NCI-H2171 (cell line): ENCODE results near the gene NTSR2.

ENCODE experiments used
- DNase-seq: peaks from one replicate; lab custom pipeline; 2025; lab: John Stamatoyannopoulos, UW

The NTSR2 gene

DNA sequence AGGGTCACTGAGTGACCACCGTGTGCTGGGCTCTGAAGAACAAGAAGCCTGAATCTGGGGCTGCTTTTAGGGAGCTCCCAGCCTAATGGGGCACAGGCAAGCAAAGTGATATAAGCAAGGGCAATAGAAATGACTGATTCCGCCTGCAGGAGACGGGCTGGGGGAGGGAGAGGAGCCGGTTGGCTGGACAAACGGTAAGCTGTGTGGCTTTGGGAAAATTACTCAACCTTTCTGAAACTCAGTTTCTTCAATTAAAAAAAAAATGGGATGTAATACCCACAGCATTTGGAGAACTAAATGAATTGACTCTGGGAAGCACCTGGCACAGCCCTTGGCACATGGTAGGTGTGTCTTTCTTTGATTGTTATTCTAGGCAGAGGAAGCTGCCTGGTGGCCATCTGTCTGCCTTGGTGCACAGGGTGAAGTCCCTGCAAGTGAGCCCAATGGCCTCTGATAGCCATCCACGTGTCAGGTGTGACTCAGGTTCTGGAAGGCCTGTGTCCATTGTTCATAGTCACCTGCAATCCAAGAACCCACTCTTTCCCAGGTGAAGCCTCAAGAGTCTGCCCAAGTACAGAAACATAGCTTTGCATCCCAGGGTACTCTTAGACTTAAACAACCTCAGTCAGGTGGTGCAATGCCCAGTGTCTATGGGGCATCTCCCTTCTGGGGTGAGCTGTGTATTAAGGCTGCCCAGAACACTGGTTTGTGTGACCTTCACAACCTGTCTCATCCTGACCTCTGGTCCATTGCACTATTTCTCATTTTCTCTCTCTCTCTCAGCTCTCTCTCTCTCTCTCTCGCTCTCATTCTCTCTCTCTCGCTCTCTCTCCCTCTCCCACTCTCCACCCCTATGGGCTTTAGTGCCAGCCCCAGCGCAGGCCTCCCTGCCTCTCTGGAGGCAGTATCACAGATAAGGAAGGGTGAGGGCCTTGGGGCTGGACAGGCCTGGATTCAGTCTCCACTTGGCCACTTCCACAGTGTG, 30.0 kb upstream of the NTSR2 start:
- DNase-seq = no peak

DNA sequence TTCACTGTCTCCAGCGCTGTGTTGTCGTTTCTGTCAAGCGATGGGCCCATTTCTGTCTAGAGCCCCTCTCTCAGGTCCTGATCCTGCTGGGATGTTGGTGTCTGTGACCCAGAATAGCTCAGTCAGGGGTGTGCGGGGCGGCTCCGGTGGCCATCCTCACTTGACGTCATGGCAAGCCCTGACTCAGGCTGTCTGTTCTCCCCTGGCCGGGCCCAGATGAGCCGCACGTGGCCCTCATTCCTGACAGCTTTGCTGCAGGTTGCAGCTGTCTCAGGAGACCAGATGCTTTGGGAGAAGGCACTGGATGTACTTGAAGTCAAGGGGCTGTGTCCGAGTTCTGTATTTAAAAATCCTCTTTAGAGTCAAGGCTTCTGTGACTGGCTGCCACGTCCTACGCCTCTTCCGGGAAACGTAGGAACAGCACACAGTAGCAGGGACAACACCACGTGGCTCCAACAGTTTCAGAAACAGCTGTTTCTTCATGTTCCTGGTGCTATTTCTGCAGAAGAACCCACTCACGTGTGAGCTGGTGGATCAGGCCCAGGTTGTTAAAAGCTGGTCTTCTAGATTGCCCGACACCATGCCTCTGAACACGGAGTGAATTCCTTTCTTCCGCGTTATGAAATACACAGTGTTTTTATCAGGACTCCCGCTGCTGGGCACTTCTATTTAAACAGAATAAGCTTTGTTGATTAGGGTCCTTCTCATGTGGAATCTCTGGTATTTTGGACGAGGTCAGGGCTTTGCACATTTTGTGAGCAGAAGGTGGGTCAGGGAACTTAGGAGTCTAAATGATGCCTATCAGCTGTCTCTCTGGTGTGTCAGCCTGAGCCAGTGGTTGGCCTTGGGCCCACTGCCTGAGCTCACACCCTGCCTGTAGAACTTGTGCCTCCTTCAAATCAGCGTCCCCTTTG, 28.3 kb upstream of the NTSR2 start:
- no peak for DNase-seq

DNA sequence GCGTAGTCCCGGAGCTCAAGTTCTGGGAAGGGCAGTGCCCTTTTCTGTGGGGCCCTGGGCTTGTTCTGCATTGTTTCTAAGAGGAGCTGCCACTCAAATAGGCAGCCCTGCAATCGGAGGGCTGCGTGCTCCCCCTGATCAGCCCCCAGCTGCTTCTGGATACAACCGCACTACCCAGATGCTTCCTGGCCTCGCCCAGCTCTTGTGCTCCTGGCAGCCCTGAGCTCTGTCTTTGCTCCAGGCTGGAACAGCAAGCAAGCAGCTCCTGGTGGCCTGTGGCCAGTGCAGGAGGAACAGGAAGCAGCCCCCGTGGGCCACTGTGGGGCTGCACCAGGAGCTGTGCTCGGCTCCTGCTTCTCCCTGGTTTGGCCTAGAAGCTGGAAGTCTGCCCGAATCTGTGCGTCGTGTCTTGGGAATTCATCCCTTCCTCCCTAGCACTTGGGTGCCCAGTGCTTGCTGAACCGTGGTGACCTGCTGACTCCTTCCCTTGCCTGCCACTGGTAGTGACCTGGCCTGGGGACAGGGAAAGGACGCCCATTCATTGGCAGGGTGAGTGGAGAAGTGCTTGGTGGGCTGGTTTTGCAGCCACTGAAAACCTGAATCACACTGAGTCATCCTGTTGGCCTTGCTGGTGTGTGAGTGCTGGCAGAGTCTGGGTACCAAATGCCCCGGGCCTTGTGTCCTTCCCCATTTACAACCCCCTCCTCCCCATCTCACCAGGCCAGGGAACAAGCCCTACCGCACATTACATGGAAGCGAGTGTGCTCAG, 27.3 kb upstream of the NTSR2 start:
- no peak for DNase-seq

DNA sequence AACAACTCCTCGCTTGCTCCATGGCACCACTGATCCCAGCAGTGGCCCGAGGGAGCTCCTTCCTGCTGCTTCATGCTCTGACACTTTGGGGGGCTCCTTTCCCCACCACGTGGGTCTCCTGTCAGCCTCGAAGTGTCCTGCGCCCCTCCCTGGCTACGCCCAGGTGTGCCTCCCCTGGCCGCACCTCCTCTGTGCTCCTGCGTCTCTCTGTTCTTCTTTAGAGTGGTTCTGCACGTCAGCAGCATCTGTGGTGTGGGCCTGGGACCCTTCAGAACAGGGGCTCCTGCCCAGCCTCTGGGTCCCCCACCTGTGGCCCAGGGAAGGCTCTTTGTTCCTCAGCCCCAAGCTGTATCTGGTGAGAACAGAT, 26.7 kb upstream of the NTSR2 start:
- DNase-seq = no peak

DNA sequence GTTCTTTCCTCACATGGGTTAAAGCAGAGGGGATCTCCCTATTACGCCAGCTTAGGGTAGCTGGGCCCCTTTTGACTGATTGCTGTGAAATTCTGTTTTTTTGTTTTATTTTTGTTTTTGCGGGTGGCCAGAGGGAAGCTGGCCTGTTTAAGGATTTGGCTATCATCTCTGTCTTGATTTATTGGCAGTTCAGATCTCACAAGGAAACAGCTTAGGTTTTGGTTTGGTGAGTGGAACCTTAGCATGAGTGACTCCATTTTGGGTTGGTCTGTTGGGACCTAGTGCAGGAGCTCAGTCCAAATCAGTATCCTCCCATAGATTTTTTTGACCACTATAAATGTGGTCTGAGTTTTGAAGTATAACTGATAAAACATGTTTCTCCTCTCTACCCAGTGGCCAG, 25.6 kb upstream of the NTSR2 start:
- DNase-seq = no peak

DNA sequence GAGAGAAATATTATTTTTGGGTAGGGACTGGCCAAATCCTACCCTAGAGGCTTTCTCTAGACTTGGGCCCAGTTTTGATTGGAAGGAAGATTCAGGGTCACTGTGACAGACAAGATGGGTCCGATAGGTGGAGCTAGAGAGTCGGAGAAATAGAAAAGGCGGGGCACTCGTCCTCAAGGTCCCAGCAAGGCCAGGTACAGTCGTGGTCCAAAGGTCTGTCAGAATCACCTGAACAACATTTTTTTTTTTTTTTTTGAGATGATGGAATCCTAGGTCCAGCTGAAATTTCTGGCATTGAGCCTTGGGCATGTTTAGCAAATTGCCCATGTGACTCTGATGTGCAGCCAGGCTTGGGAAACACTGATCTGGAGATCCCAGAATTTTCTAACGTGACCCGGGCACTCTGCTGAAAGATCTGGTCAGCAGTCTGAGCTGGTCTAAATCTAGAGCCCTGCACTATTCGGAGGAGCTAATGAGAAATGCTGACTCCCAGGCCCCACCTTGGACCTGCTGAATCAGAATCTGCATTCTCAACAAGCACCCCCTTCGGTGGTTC, 23.0 kb upstream of the NTSR2 start:
- DNase-seq = peak; percentile 59

DNA sequence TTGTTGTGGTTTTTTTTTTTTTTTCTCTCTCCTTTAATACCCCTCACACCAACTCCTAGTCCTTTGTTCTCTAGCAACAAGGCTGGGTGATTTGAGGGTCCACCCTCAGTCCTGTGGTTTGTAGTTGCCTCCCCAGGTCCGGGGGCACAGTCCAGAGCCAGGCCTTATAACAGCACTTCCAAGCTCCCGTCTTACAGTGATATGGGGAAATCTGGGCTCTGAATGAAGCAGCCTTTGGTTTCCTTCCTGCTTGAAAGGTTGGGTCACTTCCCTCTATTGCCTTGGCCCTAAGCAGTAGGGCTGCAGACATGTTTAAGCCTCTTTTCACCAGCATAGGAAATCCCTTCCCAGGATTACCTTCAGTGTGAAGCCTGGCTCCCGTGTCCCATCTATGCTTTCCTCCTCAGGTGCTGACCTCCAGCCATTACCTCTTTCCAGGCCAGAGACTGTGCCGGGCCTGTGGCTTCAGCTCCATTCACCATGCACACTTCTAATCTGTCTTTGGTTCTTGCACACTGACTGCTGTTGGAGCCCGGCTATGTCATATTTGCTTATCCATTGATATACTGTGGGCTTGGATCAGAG, 21.2 kb upstream of the NTSR2 start:
- no peak for DNase-seq

DNA sequence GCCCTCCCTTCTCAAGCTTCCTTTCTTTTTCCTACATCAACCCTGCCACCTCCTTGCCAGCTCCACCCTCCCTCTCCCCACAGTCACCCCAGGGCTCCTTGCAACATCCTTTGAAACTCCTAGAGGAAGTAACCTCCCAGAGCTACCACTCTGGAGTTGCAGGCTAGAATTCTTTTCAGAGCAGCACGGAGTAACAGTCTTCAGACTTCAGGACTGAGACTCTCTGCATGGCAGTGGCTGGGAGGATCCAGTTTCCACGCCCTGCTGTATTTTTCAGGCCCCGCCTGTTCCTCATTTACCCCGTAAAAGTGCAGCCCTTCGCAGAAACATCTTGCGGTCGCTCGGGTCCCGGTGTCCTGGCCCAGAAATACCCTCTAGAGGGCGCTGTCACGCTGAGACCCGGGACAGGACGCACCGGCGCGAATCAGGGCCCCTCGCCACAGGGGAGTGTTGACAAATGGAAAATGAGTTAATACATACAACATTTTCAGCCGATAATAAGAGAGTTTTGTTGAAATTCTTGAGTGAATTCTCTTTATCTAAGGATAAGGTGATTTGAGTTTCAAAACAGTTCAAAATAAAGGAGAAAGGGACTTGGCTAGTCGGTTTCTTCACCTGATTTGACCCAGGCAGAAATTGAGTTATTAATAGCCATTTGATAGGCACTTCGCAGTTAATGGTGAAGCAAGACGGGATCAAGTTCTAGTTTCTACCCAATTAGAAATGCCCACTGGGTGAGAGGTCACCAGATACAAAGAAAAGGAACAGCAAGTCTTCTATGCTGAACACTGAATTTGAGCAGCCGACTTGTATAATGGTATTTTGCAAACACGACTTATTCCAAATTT, 18.5 kb upstream of the NTSR2 start:
- no peak for DNase-seq

DNA sequence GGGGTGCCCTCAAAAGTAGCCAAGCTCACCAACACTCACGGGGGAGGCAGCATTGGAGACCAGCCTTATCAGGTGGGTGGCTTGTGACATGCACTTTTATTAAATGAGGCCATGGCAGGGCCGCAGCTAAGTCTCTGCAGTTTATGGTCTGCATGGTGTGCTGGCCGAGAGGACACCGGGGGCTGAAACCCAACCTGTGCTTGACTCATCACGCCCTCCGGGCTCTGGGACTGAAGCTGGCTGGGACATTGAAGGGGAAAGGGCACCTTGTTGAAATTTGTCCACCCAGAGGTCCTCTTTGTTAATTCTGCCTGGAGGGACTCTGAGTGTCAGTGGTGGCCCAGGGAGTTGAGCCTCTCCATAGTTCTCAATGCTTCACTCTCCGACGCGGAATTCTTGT, 17.7 kb upstream of the NTSR2 start:
- no peak for DNase-seq

DNA sequence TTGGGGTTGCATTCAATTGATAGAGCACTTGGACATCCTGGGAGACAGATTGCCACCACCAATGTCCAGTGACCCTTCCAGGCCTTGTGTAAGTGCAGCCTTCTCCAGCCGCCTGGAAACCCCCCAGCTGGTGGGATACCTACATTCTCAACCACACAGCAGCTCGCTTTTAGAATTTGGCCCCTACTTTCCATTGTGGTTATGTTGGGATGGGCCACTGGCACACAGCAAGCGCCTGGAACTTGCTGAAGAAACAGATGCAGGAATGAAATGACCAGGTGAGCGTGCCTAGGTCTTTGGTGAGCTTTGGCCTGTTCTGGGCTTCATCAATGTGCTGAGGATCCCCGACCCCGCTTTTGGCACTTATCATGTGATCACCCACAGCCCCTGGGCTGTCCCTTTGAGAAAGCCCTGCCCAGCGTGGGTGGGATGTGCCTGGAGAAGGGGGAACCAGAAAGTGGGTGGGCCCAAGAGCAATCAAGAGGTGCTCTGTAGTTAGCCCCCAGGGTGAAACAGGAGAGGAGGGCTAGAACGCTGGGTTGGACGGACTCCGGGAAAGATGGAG, 16.0 kb upstream of the NTSR2 start:
- no peak for DNase-seq

DNA sequence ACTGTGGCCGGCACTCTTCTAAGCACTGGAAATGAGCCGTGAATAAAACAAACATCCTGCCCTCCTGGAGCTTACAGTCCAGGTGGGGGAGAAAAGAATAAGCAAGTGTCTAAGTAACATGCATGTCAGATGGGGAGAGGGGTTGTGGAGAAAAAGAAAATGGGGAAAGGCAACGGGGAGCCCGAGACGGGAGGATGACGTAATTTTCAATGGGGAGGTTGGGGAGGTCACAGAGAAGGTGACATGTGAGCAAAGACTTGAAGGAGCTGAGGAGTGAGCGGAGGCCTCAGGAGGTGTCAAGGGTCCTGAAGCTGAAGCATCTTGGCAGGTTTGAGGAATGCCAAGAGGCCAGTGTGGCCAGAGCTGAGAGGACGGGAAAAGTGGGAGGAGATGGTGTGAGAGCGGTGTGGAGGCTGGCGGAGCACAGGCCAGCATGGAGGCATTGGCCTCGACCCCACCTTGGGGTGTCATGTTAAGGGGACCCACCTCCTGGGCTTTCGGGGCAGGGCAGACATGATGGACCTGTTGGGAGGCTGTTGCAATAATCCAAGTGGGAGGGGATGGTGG, 15.0 kb upstream of the NTSR2 start:
- no peak for DNase-seq

DNA sequence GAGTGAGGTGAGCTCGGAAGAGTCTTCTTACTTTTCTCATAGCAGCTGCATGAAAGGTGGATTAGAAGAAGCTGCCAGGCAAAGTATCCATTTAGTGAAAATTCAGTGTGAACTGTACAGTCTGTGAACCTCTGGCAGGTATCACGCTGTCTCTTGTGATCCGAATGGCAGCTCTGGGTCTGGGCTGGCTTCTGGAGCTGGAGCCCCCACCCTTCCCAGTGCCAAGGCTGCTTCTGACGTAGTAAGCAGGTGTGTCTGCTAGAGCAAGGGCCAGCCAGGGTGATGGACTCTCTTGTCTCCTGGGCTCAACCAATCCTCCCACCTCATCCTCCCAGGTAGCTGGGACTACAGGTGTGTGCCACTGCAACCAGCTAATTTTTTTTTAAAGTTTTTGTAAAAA, 14.0 kb upstream of the NTSR2 start:
- DNase-seq = no peak

DNA sequence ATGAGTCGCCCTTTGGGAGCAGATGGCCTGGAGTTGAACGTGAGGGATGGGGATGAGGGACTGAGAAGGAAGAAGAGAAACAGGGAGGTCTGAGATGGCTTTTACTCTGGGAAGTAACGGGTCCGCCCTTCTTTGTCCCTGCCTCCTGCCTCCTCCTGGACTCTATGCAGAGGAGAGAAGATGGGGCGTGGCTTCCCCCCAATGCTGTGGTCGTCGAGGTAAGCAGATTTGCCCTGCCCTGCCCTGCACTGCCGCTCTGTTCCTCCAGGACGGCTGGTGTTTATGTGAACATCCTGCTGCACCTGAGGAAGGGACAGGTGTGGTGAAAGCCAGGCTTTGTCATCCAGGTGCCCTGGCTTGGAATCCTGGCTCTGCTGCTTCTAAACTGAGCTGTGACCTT, 13.5 kb upstream of the NTSR2 start:
- DNase-seq = no peak

DNA sequence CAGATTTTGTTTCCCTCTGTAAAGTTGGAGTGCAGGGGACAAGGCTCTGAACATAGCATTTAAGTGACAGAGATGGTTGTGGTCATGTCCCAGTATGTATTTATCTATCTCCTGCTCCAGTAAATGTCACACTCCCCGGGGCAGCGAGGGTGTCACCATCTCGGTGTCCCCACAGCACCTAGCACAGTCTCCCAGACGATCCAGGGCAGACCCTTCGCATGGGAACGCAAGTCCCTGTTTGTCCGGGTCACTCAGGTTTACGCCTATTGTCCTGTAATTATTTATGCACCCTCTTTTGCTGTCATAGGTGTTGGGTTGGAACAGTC, 12.6 kb upstream of the NTSR2 start:
- no peak for DNase-seq

DNA sequence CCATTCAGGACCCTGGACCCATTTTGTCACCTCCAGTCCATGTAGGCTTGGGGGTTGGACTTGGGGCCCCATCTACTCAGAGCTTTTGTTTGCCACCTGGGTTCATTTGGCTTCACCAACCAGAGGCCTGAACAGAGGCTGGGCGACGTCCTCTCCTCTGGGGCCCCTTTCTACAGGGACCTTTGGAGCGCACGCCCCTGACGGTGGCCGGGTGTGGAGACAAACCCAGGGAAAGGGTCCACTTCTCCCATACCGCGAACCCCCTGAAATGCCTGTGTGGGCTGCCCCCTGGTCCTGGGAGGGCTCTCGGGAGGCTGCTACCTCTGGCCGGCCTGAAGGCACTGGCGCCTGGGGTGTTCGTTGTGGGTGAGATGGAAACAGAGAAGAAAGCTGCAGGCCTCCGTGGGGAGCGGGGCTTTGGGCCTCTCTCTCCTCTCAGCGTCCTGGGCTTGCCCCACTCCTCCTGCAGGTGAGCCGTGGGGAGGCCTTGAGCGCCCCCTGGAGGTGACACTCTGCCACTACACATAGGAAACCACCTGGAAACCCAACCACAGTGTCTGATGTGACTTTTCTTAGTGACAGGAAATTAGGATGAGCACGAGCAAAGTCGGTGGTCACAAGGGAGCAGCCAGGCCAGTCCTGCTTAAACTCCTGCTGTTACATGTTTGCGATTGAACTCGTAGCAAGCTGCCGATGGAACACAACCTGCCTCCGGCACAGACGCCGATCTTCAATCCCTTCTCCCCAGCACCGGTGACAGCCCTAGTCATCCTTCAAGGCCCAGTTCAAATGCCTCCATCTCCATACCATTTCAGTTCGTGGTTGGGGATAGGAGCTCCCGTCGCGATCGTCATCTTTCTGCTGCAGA, 12.0 kb upstream of the NTSR2 start:
- no peak for DNase-seq

DNA sequence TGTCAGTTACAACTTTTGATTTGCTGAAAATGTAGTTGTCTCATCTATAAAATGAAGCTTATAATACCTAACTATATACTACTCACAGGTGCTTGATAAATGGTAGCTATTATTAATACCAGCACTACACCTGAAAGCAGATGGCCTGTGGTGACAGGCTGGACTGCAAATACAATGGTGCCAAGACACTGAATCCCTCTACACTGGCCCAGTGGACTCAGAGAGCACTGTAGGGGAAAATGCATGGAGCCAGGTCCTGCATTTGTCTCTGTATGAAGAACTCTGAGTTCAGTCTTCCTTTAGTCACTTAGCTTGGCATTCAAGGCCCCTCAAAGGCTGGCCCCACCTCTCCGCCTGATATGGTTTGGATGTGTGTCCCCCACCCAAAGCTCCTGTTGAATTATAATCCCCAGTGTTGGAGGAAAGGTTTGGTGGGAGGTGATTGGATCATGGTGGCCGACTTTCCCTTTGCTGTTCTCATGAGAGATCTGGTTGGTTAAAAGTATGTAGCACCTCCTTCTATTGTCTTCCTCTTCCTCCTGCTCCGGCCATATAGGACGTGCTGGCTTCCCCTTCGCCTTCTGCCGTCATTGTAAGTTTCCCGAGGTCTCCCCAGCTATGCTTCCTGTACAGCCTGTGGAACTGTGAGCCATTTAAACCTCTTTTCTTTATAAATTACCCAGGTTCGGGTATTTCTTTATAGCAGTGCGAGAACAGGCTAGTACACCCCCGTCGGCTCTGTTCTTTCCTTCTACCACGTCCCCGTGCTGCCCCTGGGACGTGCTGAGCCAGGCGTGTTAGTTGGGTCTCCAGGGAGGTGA, 11.1 kb upstream of the NTSR2 start:
- DNase-seq = no peak

DNA sequence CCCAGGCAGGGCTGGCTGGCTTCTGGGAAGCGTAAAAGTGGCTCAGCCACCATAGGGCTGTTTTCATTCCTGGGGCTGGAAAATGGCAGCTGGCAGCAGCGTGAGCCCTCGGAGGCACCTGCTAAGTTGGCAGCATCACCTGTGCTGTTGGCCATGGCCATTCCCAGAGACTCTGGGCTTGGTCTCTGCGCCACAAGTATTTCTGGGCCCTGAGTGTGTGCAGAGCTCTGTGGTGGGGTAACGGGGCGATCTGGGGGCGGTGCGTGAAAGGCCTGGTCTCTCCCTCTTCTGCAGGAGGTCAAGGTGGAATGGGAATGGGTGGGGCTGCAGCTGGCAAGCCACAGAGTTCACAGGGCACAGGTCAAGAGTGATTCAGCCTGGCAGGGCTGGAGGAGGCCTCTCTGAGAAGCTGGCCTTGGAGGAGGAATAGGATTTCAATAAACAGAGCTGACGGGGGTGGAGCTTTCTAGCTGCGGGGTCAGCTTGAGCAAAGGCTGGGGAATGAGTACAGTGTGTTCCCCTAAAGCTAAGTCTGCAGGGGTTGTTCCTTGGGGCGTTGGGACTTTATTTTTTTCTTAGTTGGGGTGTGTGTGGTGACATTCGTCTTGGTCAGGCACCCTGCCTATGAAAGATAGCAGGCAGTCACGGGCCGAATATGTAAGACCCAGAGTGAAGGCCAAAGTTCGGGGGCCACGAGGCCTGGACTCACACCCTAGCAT, 10.3 kb upstream of the NTSR2 start:
- DNase-seq = no peak
